Mesendoderm (in vitro differentiated cells): ENCODE measurements around the gene THSD4.

Experiments
- DNase-seq: peaks from one replicate; pipeline ENCODE4 v3.0.0; 2013
- H2AK5ac ChIP-seq: 2 replicates; pipeline ENCODE4 v1.6.1; 2013; ENCODE audit warnings: low read length, inconsistent platforms
- H2BK120ac ChIP-seq: 2 replicates; pipeline ENCODE4 v1.6.1; 2013; ENCODE audit warnings: low read depth, mild to moderate bottlenecking, low read length, moderate library complexity, mixed read lengths
- H2BK15ac ChIP-seq: replicated peaks from 2 replicates; pipeline ENCODE4 v1.6.1; 2013; ENCODE audit warnings: low read depth, mild to moderate bottlenecking, moderate library complexity
- H2BK5ac ChIP-seq: 2 replicates; pipeline ENCODE4 v1.6.1; 2013; ENCODE audit warnings: low read length, inconsistent platforms
- H3K18ac ChIP-seq: 2 replicates; pipeline ENCODE4 v1.6.1; 2013; ENCODE audit warnings: mild to moderate bottlenecking, low read length, mixed read lengths
- H3K23ac ChIP-seq: one replicate; pipeline ENCODE4 v1.6.1; 2013; ENCODE audit warnings: low read length
- H3K27ac ChIP-seq: 2 replicates; pipeline ENCODE4 v1.5.1; 2013; ENCODE audit warnings: low read depth, mild to moderate bottlenecking, inconsistent platforms, low read length, moderate library complexity
- H3K27me3 ChIP-seq: 2 replicates; pipeline ENCODE4 v1.6.1; 2013; ENCODE audit warnings: low read length, control low read depth, mild to moderate bottlenecking, inconsistent platforms; ENCODE audit not compliant: insufficient read depth, poor library complexity
- H3K36me3 ChIP-seq: 2 replicates; pipeline ENCODE4 v1.6.1; 2013; ENCODE audit warnings: low read length, inconsistent platforms; ENCODE audit not compliant: control insufficient read depth, insufficient read depth
- H3K4ac ChIP-seq: one replicate; pipeline ENCODE4 v1.6.1; 2013; ENCODE audit warnings: low read depth, mild to moderate bottlenecking, low read length, moderate library complexity
- H3K4me1 ChIP-seq: 2 replicates; pipeline ENCODE4 v1.6.1; 2013; ENCODE audit warnings: low read depth, low read length, inconsistent platforms; ENCODE audit not compliant: control insufficient read depth
- H3K4me2 ChIP-seq: 2 replicates; pipeline ENCODE4 v1.6.1; 2013; ENCODE audit warnings: low read length
- H3K4me3 ChIP-seq: 2 replicates; pipeline ENCODE4 v1.5.1; 2013; ENCODE audit warnings: mild to moderate bottlenecking, low read length
- H3K56ac ChIP-seq: one replicate; pipeline ENCODE4 v1.6.1; 2013; ENCODE audit warnings: low read length
- H3K79me1 ChIP-seq: 2 replicates; pipeline ENCODE4 v1.6.1; 2013; ENCODE audit warnings: low read length, inconsistent platforms
- H3K79me2 ChIP-seq: 2 replicates; pipeline ENCODE4 v1.6.1; 2013; ENCODE audit warnings: mild to moderate bottlenecking, low read length; ENCODE audit not compliant: control insufficient read depth, insufficient read depth
- H3K9ac ChIP-seq: 2 replicates; pipeline ENCODE4 v1.6.1; 2013; ENCODE audit warnings: low read length, inconsistent platforms
- H4K5ac ChIP-seq: one replicate; pipeline ENCODE4 v1.6.1; 2013; ENCODE audit warnings: low read length
- H4K8ac ChIP-seq: one replicate; pipeline ENCODE4 v1.6.1; 2013; ENCODE audit warnings: low read depth, mild to moderate bottlenecking, control low read depth, low read length, moderate library complexity
- WGBS: extraction: QIAGEN DNeasy Blood & Tissue Kit; methylation state at CpG from one replicate; pipeline ENCODE4 v1.1.7; 2013; ENCODE audit warnings: low lambda C conversion rate, missing lambda C conversion rate; ENCODE audit not compliant: insufficient coverage; ENCODE audit errors: extremely low coverage; 5-methylcytosine and 5-hydroxymethylcytosine counted together

The THSD4 gene

DNA sequence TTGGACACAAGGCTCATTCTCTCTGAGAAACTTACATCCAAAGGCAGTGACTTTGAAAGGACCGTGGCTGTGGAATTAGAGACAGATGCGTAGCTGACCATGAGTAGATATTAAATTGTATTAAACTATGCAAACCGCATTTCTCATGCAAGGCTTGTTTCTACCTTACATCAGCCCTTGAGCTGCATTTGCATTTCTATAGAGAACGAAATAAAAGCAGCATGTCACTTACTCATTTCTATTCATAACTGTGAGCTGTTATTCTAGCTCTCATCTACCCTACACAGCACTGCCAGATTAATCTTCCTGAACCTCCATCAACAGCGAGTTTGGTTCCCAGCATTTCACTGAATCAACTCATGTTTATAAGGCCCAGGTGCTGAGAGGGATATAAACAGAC lies 72.3 kb downstream of the THSD4 start:
- Histone ChIP-seq H2AK5ac (no peak overlapping the region), H3K18ac (no peak overlapping the region), H3K4me2 (no peak overlapping the region), H3K27me3 (no peaks in the 10 kb centered on the region), H3K79me1 (no peaks in the 10 kb centered on the region), H3K36me3 (no peaks in the 10 kb centered on the region), H2BK5ac (no peak overlapping the region), H3K9ac (no peak overlapping the region), H2BK120ac (no peak overlapping the region), H3K23ac (no peak overlapping the region), H3K4me3 (no peak overlapping the region), H3K4me1 (no peaks in the 10 kb centered on the region), H3K4ac (no peak overlapping the region), H2BK15ac (no peak overlapping the region), H4K8ac (no peak overlapping the region), H3K27ac (no peak overlapping the region), H3K56ac (no peak overlapping the region), H4K5ac (no peak overlapping the region), H3K79me2 (no peaks in the 10 kb centered on the region)
- no CpG with 5 or more reads among the region's 5 CpGs for WGBS
- DNase-seq = no peak

DNA sequence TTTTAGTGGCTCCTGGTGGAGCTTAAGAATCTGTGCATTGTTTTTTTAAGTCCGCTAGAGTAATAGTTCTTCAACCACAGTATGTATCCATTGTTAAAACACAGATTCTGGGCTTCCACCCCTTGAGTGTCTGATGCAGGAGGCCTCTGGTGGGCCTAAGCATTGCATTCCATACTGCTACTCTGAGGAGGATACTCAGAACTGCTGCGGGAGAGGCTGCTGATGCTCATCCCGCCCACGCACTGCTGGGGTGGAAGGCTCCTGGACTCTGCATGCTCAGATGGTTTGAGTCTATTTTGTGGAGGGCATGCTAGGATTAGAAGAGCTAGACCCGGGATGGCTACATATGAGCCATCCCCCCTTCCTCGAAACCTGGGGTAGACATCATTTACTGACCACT lies 74.4 kb downstream of the THSD4 start:
- Histone ChIP-seq H3K27me3 (no peaks in the 10 kb centered on the region), H3K18ac (no peak overlapping the region), H2BK5ac (no peak overlapping the region), H3K4me2 (no peak overlapping the region), H4K8ac (no peak overlapping the region), H3K9ac (no peak overlapping the region), H3K56ac (no peak overlapping the region), H3K4me1 (no peaks in the 10 kb centered on the region), H3K23ac (no peak overlapping the region), H3K79me1 (no peaks in the 10 kb centered on the region), H2BK120ac (no peak overlapping the region), H3K4ac (no peak overlapping the region), H3K79me2 (no peaks in the 10 kb centered on the region), H2BK15ac (no peak overlapping the region), H3K36me3 (no peaks in the 10 kb centered on the region), H2AK5ac (no peak overlapping the region), H3K27ac (no peak overlapping the region), H3K4me3 (no peak overlapping the region), H4K5ac (no peak overlapping the region)
- WGBS = no CpG with 5 or more reads among the region's 6 CpGs
- no peak for DNase-seq

DNA sequence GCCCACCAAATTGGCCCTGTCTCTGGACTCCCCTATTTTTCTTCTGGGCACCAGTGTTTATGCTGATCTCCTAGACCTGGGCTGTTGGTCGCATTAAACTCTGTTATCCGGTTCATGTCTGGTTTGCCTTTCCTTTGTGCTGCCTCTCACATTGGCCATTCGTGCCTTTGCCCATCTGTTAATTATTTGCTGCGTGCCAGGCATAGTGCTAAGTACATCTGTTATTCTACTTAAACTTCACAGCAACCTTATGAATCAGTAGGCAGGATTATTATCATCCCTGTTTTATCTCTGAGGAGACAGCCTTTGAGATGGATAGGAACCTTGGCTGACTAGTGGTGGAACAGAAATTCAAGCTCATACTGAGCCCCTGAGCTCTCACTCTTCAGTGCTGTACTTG lies 76.0 kb downstream of the THSD4 start:
- Histone ChIP-seq H3K18ac (no peak overlapping the region), H3K79me1 (no peaks in the 10 kb centered on the region), H2BK120ac (no peak overlapping the region), H3K4ac (no peak overlapping the region), H3K4me2 (no peak overlapping the region), H3K27ac (no peak overlapping the region), H3K36me3 (no peaks in the 10 kb centered on the region), H2BK15ac (no peak overlapping the region), H3K56ac (no peak overlapping the region), H3K27me3 (no peaks in the 10 kb centered on the region), H4K5ac (no peak overlapping the region), H3K79me2 (no peaks in the 10 kb centered on the region), H2BK5ac (no peak overlapping the region), H4K8ac (no peak overlapping the region), H3K9ac (no peak overlapping the region), H3K23ac (no peak overlapping the region), H3K4me3 (no peak overlapping the region), H3K4me1 (no peaks in the 10 kb centered on the region), H2AK5ac (no peak overlapping the region)
- no peak for DNase-seq
- no CpG with 5 or more reads among the region's 4 CpGs for WGBS

DNA sequence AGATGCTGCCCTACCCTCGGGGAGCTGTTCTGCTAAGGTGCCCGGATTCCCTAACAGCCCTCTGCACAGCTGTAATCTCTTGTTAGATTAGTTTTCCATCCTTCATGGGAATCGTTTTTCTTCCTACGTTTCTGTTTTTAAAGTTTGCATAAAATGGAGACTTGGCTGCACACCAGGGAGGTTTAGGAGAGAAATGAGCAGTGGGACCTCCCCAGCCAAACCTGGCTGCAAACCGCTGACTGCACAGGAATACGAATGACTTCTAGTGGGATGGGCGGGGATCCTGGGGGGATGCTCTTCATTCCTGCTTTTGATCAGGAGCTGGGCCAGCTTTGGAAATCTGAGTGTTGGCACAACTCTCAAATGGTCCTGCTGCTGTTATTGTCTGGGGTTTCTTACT lies 77.5 kb downstream of the THSD4 start:
- no peak overlapping the region for H3K18ac ChIP-seq
- no peak overlapping the region for H3K4me3 ChIP-seq
- H4K5ac ChIP-seq = no peak overlapping the region
- H3K4ac ChIP-seq = no peak overlapping the region
- H3K4me1 ChIP-seq = no peaks in the 10 kb centered on the region
- H3K36me3 ChIP-seq = no peaks in the 10 kb centered on the region
- H3K56ac ChIP-seq = no peak overlapping the region
- H2AK5ac ChIP-seq = no peak overlapping the region
- H3K9ac ChIP-seq = no peak overlapping the region
- DNase-seq = no peak
- no peak overlapping the region for H3K27ac ChIP-seq
- no peaks in the 10 kb centered on the region for H3K27me3 ChIP-seq
- no peak overlapping the region for H4K8ac ChIP-seq
- WGBS = no CpG with 5 or more reads among the region's 7 CpGs
- no peak overlapping the region for H3K4me2 ChIP-seq
- H2BK120ac ChIP-seq = no peak overlapping the region
- no peak overlapping the region for H2BK15ac ChIP-seq
- no peaks in the 10 kb centered on the region for H3K79me1 ChIP-seq
- no peak overlapping the region for H2BK5ac ChIP-seq
- H3K23ac ChIP-seq = no peak overlapping the region
- no peaks in the 10 kb centered on the region for H3K79me2 ChIP-seq

DNA sequence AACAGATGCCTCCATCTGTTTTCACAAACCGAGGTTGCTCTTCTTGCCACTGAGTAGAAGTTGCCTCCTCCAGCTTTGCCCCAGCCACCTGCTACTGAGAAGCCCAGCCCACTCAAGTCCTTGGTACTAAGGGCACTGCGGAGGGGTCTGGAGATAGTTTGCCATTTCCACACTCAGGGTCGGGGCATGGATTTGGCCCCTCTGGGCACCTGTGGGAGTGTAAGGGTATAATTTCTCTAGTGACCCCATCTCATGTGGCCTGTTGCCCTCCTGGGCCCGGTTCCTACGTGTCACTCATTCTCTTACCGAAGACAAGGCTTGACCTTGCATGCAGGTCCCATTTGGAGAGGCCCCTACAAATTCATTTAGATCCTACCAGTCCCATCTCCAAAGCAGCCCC lies 79.0 kb downstream of the THSD4 start:
- Histone ChIP-seq H2AK5ac (no peak overlapping the region), H4K8ac (no peak overlapping the region), H3K36me3 (no peaks in the 10 kb centered on the region), H3K4me1 (no peaks in the 10 kb centered on the region), H3K79me2 (no peaks in the 10 kb centered on the region), H2BK120ac (no peak overlapping the region), H3K23ac (no peak overlapping the region), H3K4me2 (no peak overlapping the region), H3K56ac (no peak overlapping the region), H3K27me3 (no peaks in the 10 kb centered on the region), H3K18ac (no peak overlapping the region), H3K79me1 (no peaks in the 10 kb centered on the region), H2BK5ac (no peak overlapping the region), H3K4me3 (no peak overlapping the region), H4K5ac (no peak overlapping the region), H3K9ac (no peak overlapping the region), H2BK15ac (no peak overlapping the region), H3K4ac (no peak overlapping the region), H3K27ac (no peak overlapping the region)
- no CpG with 5 or more reads among the region's 6 CpGs for WGBS
- no peak for DNase-seq

DNA sequence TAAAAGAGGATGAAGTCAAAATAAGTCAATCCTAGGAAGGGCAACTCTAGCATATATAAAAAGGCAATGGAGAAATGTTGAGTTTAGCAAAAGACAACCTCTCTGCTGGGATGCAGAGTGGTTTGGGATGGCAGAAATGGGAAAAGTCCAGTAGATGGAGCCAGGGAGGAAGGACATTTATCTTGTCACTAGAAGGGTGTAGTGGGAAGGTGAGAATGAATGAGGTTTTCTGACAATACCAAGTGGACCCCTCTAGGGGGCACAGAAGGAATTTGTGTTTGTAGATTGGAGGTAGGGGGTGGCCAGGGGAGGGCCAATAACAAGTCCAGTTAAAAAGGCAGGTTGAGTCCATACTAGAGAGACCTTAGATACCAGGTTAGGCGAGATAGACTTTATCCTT lies 80.0 kb downstream of the THSD4 start:
- H4K5ac ChIP-seq = no peak overlapping the region
- no peak overlapping the region for H3K9ac ChIP-seq
- DNase-seq = peak; percentile 89
- no peak overlapping the region for H4K8ac ChIP-seq
- H3K36me3 ChIP-seq = no peaks in the 10 kb centered on the region
- H3K56ac ChIP-seq = no peak overlapping the region
- no peak overlapping the region for H3K4ac ChIP-seq
- H3K79me1 ChIP-seq = no peaks in the 10 kb centered on the region
- H2BK15ac ChIP-seq = no peak overlapping the region
- no peak overlapping the region for H3K4me3 ChIP-seq
- H3K4me2 ChIP-seq = no peak overlapping the region
- no peak overlapping the region for H2AK5ac ChIP-seq
- no peaks in the 10 kb centered on the region for H3K4me1 ChIP-seq
- H2BK5ac ChIP-seq = no peak overlapping the region
- H3K18ac ChIP-seq = no peak overlapping the region
- no CpG with 5 or more reads among the region's 1 CpG for WGBS
- H3K27ac ChIP-seq = no peak overlapping the region
- no peaks in the 10 kb centered on the region for H3K79me2 ChIP-seq
- H3K23ac ChIP-seq = no peak overlapping the region
- H2BK120ac ChIP-seq = no peak overlapping the region
- H3K27me3 ChIP-seq = no peaks in the 10 kb centered on the region
